ENCODE results near the gene DDAH1. TPM values are rescaled to one million over a fixed set of nuclear protein-coding genes. Genes with fewer than 3 reads are reported as not detected.

DDAH1 gene
- total RNA-seq, 1 experiment from 2014 or later, result 36.3 TPM

GRCh38 chr1:85495556-85495955, 30.6 kb upstream of the DDAH1 start:
- no peak overlapping the region for H3K23ac ChIP-seq (ENCODE audit: insufficient read length, low read depth, low read length)
- H3K18ac ChIP-seq (ENCODE audit: insufficient read length, low read depth, low read length), result no peak overlapping the region
- H3K27ac ChIP-seq (ENCODE audit: insufficient read length, low read depth, low read length), result no peak overlapping the region
- H3K4me3 Mint-ChIP-seq, result no peak overlapping the region
- H3K79me2 ChIP-seq (ENCODE audit: insufficient read depth, low read length), result no peaks in the 10 kb centered on the region
- H3K56ac ChIP-seq (ENCODE audit: insufficient read length, low read depth, low read length), result no peak overlapping the region
- H3K23me2 ChIP-seq (ENCODE audit: insufficient read length, low read depth, low read length, poor library complexity, severe bottlenecking), result no peaks in the 10 kb centered on the region
- no peaks in the 10 kb centered on the region for H3K9me3 ChIP-seq (ENCODE audit: control insufficient read depth, low read depth, low read length)
- H2BK120ac ChIP-seq (ENCODE audit: low read depth, low read length, poor library complexity, severe bottlenecking), result no peak overlapping the region
- no peaks in the 10 kb centered on the region for H3K79me1 ChIP-seq (ENCODE audit: insufficient read depth, low read depth, low read length, poor library complexity, severe bottlenecking)
- no peak for TF ChIP-seq CTCF (conservative IDR thresholded peaks at IDR 0.05)
- no peaks in the 10 kb centered on the region for H3K36me3 Mint-ChIP-seq (ENCODE audit: insufficient read depth in 1 of 3, low read depth in 3 of 3)
- H2AK5ac ChIP-seq (ENCODE audit: insufficient read length, low read length), result no peak overlapping the region
- H3K4me1 ChIP-seq (ENCODE audit: insufficient read depth, low read length), result no peaks in the 10 kb centered on the region; the same call in none of the 2 replicates
- no peaks in the 10 kb centered on the region; a peak in 1 of 5 replicates for H3K9me3 Mint-ChIP-seq
- H3K4me2 ChIP-seq (ENCODE audit: insufficient read depth, insufficient read length, low read length), result no peak overlapping the region
- peaks cover 2 to 11% of the 10 kb centered on the region in 2 experiments; a peak in 2 of 4 replicates for H3K4me1 Mint-ChIP-seq
- H3T11ph ChIP-seq (ENCODE audit: low read length), result no peak overlapping the region
- H4K5ac ChIP-seq (ENCODE audit: insufficient read length, low read depth, low read length), result no peak overlapping the region
- H4K8ac ChIP-seq (replicated peaks; ENCODE audit: insufficient read length, low read depth, low read length), result no peak overlapping the region
- no peaks in the 10 kb centered on the region for H3K27me3 ChIP-seq (ENCODE audit: insufficient read depth, low read length)
- H2AFZ ChIP-seq (ENCODE audit: low read length), result no peak overlapping the region
- no peak for DNase-seq
- no CpG with 5 or more reads among the region's 6 CpGs for WGBS (ENCODE audit: extremely low coverage, insufficient read length, low lambda C conversion rate)
- H3K27me3 Mint-ChIP-seq (ENCODE audit: low read depth), result no peaks in the 10 kb centered on the region
- H2BK20ac ChIP-seq (ENCODE audit: low read depth, low read length, poor library complexity, severe bottlenecking), result no peak overlapping the region
- no peak overlapping the region for H3K27ac Mint-ChIP-seq
- no peak overlapping the region for H2BK15ac ChIP-seq (ENCODE audit: low read depth, low read length)
- H4K20me1 ChIP-seq (ENCODE audit: control insufficient read depth, insufficient read depth, insufficient read length), result no peaks in the 10 kb centered on the region
- H4K91ac ChIP-seq (ENCODE audit: insufficient read length, low read depth, low read length), result no peak overlapping the region
- no peak overlapping the region for H2BK12ac ChIP-seq (ENCODE audit: insufficient read length, low read depth, low read length)
- no peak overlapping the region for H3K14ac ChIP-seq (ENCODE audit: insufficient read depth, low read length)
- H3K9ac ChIP-seq (ENCODE audit: extremely low read depth, insufficient read length, low read length), result no peak overlapping the region
- no peak overlapping the region for H2BK5ac ChIP-seq (ENCODE audit: insufficient read length, low read length)
- no peak overlapping the region for H3K4ac ChIP-seq (ENCODE audit: low read depth, low read length)

Measured in H9 (cell line).